Left lung (tissue), 10 donors: Measurements from ENCODE around the gene MYO1C. TPM values are rescaled to one million over a fixed set of nuclear protein-coding genes. Genes with fewer than 3 reads are reported as not detected.
"Not testable (repeated sequence)": the region's sequence is repeated elsewhere in the genome, so short reads cannot be mapped to it uniquely, and the experiment has no call there.

Experiments
- ATAC-seq: fragments of 200-7000 bp; cut with Tn5 transposase; one replicate; pipeline ENCODE4 v1.9.1; 2020; ENCODE audit warnings: moderate library complexity
- DNase-seq, 4 donors: peaks; one replicate each; pipeline ENCODE4 v3.0.0-alpha.2; 2013 to 2020
- H3K27ac ChIP-seq, 2 donors: fragments of 200-600 bp; sonication (generic) in 1 of 2; one replicate each; pipeline versions ENCODE4 v1.5.0 to v1.8.0; 2020 to 2021
- H3K27me3 ChIP-seq, 2 donors: fragments of 200-600 bp; sonication (generic) in 1 of 2; one replicate each; pipeline versions ENCODE4 v1.5.0 to v1.8.0; 2020 to 2021
- H3K36me3 ChIP-seq, 2 donors: fragments of 200-600 bp; sonication (generic) in 1 of 2; one replicate each; pipeline versions ENCODE4 v1.5.0 to v1.8.0; 2020 to 2021
- H3K4me1 ChIP-seq, 2 donors: fragments of 200-600 bp; one replicate each; pipeline ENCODE4 v1.8.0; 2021
- H3K4me3 ChIP-seq, 2 donors: fragments of 200-600 bp; sonication (generic) in 1 of 2; one replicate each; pipeline versions ENCODE4 v1.5.0 to v1.8.0; 2020 to 2021; ENCODE audit warnings: mild to moderate bottlenecking in 1 of 2
- H3K9me3 ChIP-seq, 2 donors: fragments of 200-600 bp; sonication (generic) in 1 of 2; one replicate each; pipeline versions ENCODE4 v1.5.0 to v1.8.0; 2020 to 2021
- intact Hi-C, 2 donors: fragments of 100-400 bp; cut with DNase I; formaldehyde crosslinking; loops; one replicate each; pipeline versions ENCODE4 v1.11.2 to v1.14.2; 2022
- polyA plus RNA-seq, 6 donors: library from polyadenylated mRNA; unstranded; fragments of 120-200 nt; gene quantifications; one replicate each; pipeline ENCODE4 v1.2.1, GENCODE V29; 2013; ENCODE audit not compliant: insufficient read length in 6 of 6
- total RNA-seq, 2 donors: library from RNA; stranded (reverse); fragmentation: NEBNext Ultra II Directional; extraction: Animal tissue kit (Norgen Biotek cat#: 25700); gene quantifications; one replicate each; pipeline ENCODE4 v1.2.1, GENCODE V29; 2021
- TF ChIP-seq, protein P1 (sequence below), 2 donors: fragments of 200-600 bp; sonication (generic) in 1 of 2; IDR thresholded peaks; one replicate each; pipeline versions ENCODE4 v1.5.0 to v1.8.0; 2021; ENCODE audit warnings: antibody characterized with exemption in 2 of 2
- donor health status: DM: no; HTN: yes; CAD: no.
- donor health status: DM: no; HTN: no; CAD: no.

The MYO1C gene
- total and polyA plus RNA-seq, 8 donors: 65.5 to 282 (median 80.7) TPM

- peak; percentile 12 for ATAC-seq
- H3K36me3 ChIP-seq: peaks cover 0 to 65% of the 10 kb centered on the region in 2 donors
- no peaks in the 10 kb centered on the region for H3K27me3 ChIP-seq
- no peak for DNase-seq
- TF ChIP-seq, protein P1, sequence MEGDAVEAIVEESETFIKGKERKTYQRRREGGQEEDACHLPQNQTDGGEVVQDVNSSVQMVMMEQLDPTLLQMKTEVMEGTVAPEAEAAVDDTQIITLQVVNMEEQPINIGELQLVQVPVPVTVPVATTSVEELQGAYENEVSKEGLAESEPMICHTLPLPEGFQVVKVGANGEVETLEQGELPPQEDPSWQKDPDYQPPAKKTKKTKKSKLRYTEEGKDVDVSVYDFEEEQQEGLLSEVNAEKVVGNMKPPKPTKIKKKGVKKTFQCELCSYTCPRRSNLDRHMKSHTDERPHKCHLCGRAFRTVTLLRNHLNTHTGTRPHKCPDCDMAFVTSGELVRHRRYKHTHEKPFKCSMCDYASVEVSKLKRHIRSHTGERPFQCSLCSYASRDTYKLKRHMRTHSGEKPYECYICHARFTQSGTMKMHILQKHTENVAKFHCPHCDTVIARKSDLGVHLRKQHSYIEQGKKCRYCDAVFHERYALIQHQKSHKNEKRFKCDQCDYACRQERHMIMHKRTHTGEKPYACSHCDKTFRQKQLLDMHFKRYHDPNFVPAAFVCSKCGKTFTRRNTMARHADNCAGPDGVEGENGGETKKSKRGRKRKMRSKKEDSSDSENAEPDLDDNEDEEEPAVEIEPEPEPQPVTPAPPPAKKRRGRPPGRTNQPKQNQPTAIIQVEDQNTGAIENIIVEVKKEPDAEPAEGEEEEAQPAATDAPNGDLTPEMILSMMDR (IDR thresholded peaks at IDR 0.05): no peak
- no peak overlapping the region for H3K4me3 ChIP-seq
- intact Hi-C loops: loop anchor here in 1 of 2 donors (10.0 kb wide), 2 partner anchors 166 to 236 kb away; partner anchors contain the start of genes BHLHA9 and TRARG1
- peaks cover 30 to 69% of the 10 kb centered on the region in 2 donors for H3K4me1 ChIP-seq
- H3K9me3 ChIP-seq: no peaks in the 10 kb centered on the region
- H3K27ac ChIP-seq: peak overlapping the region; percentile 83 to 95
Measured at GRCh38 chr17:1511290-1511689, 18.8 kb upstream of the MYO1C start.

GRCh38 chr17:1509290-1509881 lies 16.9 kb upstream of the MYO1C start:
- no peaks in the 10 kb centered on the region for H3K27me3 ChIP-seq
- DNase-seq (no peak), ATAC-seq (no peak)
- peak overlapping the region in 1 of 2 donors; percentile 95 for H3K27ac ChIP-seq
- H3K4me1 ChIP-seq: peaks cover 21 to 60% of the 10 kb centered on the region in 2 donors
- TF ChIP-seq, protein P1 (IDR thresholded peaks at IDR 0.05): no peak
- peaks cover 0 to 83% of the 10 kb centered on the region in 2 donors for H3K36me3 ChIP-seq
- H3K9me3 ChIP-seq: no peaks in the 10 kb centered on the region
- no peak overlapping the region for H3K4me3 ChIP-seq
- intact Hi-C loops: no loop called here

GRCh38 chr17:1508709-1509108 lies 16.2 kb upstream of the MYO1C start:
- peaks cover 21 to 54% of the 10 kb centered on the region in 2 donors for H3K4me1 ChIP-seq
- ATAC-seq, H3K27me3 ChIP-seq, DNase-seq, H3K27ac ChIP-seq, H3K4me3 ChIP-seq, H3K9me3 ChIP-seq, intact Hi-C loops: not testable (repeated sequence)
- peaks cover 0 to 83% of the 10 kb centered on the region in 2 donors for H3K36me3 ChIP-seq

DNA sequence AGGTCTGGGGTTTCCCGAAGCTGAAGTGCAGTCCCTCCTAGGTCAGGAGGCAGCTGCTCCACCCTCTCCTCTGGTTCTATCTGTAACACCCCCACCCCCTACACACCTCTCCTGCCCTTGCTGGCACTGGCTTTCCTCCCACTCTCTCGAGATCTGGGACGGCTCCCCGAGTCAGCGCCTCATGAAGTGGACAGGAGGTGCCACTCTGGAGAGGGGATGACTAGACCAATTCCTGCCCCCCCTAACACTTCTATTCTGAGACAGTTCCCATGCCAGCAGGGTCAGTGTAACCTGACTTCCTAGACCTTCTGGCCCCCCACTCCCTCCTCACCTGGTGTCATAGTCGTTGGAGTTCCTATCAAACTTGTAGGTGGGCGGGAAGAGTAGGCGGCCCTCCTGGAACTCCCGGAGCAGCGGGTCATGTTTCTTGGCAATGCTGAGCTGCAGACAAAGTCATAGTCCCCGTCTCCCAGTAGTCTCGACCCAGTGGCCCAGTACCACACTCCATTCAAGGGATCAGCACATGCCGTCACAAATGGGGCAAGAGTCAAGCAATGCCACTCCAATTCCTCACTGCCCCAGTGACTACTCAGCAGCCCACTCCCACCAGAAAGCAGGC lies 14.3 kb upstream of the MYO1C start:
- ATAC-seq (no peak), DNase-seq (no peak)
- Histone ChIP-seq H3K9me3 (no peaks in the 10 kb centered on the region), H3K27ac (no peak overlapping the region), H3K27me3 (no peaks in the 10 kb centered on the region), H3K36me3 (peaks cover 0 to 67% of the 10 kb centered on the region in 2 donors), H3K4me1 (peaks cover 10 to 36% of the 10 kb centered on the region in 2 donors), H3K4me3 (no peak overlapping the region)
- TF ChIP-seq, protein P1 (IDR thresholded peaks at IDR 0.05): no peak
- intact Hi-C loops: no loop called here

DNA sequence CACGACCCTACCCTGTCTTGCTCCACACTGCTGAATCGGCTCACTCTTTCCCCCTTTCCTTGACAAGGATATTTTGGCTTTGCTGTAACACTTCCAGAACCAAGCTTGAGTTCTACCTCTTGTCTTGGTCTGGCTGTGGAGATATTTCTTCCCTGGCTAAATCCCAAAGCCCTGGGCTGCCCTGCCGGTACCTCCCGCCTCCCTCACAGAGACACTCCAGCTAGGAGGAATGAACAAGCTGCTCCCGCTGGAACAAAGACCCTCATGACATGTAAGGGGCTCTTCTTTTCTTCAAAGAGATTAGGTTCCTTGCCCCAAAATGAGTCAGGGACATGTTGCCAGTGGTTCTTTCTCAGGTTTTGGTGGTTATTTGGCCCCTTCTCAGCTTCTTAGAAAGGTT lies 13.1 kb upstream of the MYO1C start:
- ATAC-seq (no peak), DNase-seq (no peak)
- no peaks in the 10 kb centered on the region for H3K9me3 ChIP-seq
- no peaks in the 10 kb centered on the region for H3K27me3 ChIP-seq
- no peak overlapping the region for H3K4me3 ChIP-seq
- intact Hi-C loops: no loop called here
- H3K4me1 ChIP-seq: peaks cover 0 to 24% of the 10 kb centered on the region in 2 donors
- H3K36me3 ChIP-seq: peaks cover 0 to 67% of the 10 kb centered on the region in 2 donors
- H3K27ac ChIP-seq: no peak overlapping the region
- TF ChIP-seq, protein P1 (IDR thresholded peaks at IDR 0.05): no peak
